ENCODE data around the gene TPD52L1.
A peak's percentile ranks its signal among the peaks of the same experiment; 100 is the strongest.

The TPD52L1 gene

DNA sequence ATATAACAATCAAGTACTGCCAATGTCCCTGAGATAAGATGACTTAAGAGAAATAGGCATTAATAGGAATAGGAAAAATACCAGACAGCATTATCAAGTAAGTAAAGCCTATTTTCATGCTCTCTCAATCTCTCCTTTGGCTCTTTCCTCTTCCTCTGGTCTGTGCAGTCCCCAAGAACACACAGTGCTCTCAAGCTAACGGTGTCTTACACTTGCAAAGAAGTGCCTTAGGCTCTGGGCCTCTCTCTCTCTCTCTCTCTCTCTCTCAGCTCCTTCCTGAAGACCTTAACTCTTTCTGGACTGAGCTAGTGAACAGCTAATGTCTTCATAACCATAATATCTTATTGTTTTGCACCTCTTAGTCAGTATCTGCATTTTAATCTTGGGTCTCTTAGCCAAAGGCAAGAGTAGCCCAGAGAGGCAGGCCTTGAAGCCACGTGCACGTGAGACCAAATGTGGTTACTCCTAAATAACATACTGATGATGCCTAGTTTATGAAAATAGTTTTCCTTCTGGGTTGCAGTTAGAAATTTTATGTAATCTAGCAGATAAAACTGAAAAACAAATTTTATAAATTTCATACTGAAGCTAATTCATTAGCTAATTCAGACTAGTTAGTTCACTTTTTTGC, 70.8 kb downstream of the TPD52L1 start:
- TF ChIP-seq JUND (IDR thresholded peaks at IDR 0.05; ENCODE audit: low read depth), result no peak
- DNase-seq (ENCODE audit: low read depth in 1 of 2, low spot score in 1 of 2), result no peak
- in situ Hi-C loops (cut with HindIII; ENCODE audit: low pct_unique_long_range_greater_than_20kb, low sequenced_read_pairs), result no loop called here

DNA sequence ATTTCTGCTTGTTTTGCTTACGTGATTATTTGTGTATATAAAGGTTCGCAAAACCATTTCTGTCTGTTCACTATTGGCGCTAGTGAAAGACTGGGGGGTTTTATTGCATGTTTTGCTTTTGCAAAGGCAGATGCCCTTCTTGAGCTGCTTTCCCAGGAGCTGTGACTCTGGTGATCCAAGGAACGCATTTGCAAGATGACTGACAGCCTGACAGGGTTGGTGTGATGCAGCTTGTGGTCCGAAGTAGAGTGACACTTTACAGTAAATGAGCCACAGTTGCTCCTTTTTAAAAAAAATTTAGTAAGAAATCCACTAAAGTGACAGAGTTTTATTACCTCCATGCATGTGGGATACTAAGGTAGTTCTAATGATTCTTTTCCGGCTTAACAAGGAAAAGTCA, 73.7 kb downstream of the TPD52L1 start:
- in situ Hi-C loops (cut with HindIII; ENCODE audit: low pct_unique_long_range_greater_than_20kb, low sequenced_read_pairs), result no loop called here
- TF ChIP-seq JUND (IDR thresholded peaks at IDR 0.05; ENCODE audit: low read depth), result no peak
- DNase-seq (ENCODE audit: low read depth in 1 of 2, low spot score in 1 of 2), result no peak

DNA sequence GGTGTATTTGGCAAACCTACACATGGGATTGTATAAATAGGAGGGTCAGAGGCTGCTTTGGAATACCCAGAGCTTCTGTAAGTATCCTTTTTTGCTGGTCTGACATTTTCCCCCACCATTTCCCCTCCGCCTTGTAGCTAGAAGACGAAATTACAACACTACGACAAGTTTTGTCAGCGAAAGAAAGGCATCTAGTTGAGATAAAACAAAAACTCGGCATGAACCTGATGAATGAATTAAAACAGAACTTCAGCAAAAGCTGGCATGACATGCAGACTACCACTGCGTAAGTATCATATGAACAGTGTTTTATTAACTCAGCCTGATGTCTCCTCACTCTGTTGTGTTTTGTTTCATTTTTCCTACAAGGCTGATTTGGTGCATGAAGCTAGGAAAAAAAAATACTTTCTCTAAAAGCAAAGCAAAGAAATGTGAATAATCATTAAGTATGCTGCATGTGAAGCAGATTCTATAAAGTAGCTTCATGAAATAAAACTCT, 75.5 kb downstream of the TPD52L1 start:
- DNase-seq (ENCODE audit: low read depth in 1 of 2, low spot score in 1 of 2), result no peak
- in situ Hi-C loops (cut with HindIII; ENCODE audit: low pct_unique_long_range_greater_than_20kb, low sequenced_read_pairs), result no loop called here
- TF ChIP-seq JUND (IDR thresholded peaks at IDR 0.05; ENCODE audit: low read depth), result no peak

DNA sequence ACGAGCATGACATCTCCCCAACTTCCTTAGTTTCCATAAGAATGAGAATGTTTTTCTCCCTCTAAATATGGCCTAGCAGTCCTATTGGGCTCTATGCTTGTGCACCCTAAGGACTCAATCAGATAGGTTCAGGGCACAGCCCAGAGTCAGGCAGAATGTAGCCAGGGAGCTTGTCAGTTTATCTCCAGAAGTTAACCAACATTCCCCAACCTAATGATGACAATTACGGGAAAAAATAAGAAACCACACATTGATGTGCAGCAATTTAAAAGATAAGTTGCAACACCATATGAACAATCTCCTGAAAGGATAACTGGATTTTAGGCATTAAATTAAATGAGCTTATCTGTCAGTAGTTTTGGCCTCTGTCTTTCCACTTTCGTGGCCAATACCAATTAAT, 77.1 kb downstream of the TPD52L1 start:
- in situ Hi-C loops (cut with HindIII; ENCODE audit: low pct_unique_long_range_greater_than_20kb, low sequenced_read_pairs), result no loop called here
- no peak for DNase-seq (ENCODE audit: low read depth in 1 of 2, low spot score in 1 of 2)
- no peak for TF ChIP-seq JUND (IDR thresholded peaks at IDR 0.05; ENCODE audit: low read depth)

DNA sequence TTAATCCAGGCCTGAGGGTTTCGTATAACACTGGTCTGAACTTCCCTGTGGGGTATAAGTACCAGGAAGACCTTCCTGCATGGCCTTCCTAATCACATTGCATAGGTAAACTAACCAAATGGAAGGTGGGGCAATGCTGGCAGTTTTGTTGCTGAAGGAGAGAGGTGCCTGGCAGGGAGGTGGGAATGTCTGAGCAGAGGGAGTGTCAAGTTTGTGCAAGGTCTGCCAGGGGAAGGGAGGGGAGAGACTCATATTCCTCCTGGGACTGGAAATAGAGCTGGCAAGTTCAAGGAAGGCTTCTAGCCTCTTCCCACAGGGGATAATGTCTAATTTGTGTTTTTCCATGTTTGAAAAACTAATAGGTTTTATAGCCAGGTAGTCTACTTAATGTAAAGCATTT, 77.6 kb downstream of the TPD52L1 start:
- in situ Hi-C loops (cut with HindIII; ENCODE audit: low pct_unique_long_range_greater_than_20kb, low sequenced_read_pairs), result no loop called here
- DNase-seq (ENCODE audit: low read depth in 1 of 2, low spot score in 1 of 2), result no peak
- TF ChIP-seq JUND (IDR thresholded peaks at IDR 0.05; ENCODE audit: low read depth), result no peak

DNA sequence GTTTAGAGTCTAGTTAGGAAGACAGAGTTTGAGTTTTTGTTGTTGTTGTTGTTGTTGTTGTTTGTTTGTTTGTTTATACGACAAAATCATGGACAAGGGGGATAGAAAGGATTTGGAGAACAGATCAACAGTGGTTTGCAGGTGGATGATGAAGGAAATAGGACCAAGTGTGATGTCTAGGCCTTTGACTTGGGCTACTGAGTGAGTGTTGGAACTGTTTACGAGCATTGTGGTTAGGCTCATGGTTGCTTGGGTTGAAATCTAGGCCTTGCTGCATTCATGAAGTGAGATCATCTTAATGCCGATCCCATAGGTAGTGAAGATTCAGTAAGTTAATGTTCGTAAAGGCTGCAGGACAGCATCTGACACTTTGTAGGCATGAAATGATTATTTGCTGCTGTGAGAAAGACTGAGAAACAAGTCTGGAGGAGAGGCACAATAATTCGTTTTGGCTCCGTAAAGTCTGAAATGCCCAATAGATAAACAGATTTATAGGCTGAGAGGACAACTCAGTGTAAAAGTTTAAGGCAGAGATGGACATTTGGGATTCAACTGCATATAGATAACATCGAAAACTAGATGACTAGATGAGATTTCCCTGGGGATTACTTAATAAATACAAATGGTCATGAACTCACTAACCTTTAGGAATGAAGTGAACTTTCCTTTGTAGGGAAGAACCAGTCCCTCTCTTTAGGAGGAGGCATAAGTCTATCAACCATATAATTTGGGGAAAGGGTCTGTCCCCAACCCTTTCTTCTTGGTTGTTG, 78.2 kb downstream of the TPD52L1 start:
- TF ChIP-seq JUND (IDR thresholded peaks at IDR 0.05; ENCODE audit: low read depth), result no peak
- DNase-seq (ENCODE audit: low read depth in 1 of 2, low spot score in 1 of 2), result no peak
- in situ Hi-C loops (cut with HindIII; ENCODE audit: low pct_unique_long_range_greater_than_20kb, low sequenced_read_pairs), result no loop called here

DNA sequence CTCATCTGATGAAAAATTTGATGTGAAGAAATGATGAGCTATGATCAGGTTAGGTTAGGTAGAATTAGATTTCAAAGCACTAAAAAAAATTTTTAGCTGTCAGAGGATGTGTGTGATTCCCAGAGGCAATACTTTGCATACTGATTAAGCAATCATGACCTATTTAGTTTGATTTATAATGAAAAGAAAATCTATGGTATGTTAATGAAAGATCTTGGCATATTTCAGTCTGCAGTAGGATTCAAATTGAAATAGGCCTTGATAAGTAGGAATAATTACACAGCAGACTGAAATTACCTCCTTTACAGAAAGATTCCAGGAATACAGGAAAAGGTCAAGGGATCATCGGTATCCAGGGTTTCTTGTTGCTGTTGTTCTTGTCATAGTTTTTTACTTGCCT, 78.9 kb downstream of the TPD52L1 start:
- no peak for DNase-seq (ENCODE audit: low read depth in 1 of 2, low spot score in 1 of 2)
- in situ Hi-C loops (cut with HindIII; ENCODE audit: low pct_unique_long_range_greater_than_20kb, low sequenced_read_pairs), result no loop called here
- TF ChIP-seq JUND (IDR thresholded peaks at IDR 0.05; ENCODE audit: low read depth), result no peak

DNA sequence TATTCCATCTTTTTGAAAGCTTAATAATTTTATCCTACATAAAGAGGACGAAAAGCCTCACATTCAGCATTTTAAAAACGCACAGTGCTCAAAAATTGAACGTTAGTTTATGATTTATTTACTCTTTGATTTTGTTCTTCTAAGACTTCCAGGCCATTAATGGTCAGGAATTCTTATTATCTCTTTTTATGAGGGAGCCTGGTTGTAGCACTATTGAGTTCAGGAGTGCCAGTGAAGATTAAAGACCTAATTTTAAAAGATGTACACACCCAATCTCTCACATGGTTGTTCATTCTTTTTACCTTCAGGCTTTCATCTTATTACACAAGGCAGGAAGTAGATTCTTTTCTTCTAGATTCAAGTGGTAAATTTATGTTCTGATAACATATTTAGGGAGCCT, 79.6 kb downstream of the TPD52L1 start:
- DNase-seq (ENCODE audit: low read depth in 1 of 2, low spot score in 1 of 2), result no peak
- in situ Hi-C loops (cut with HindIII; ENCODE audit: low pct_unique_long_range_greater_than_20kb, low sequenced_read_pairs), result no loop called here
- TF ChIP-seq JUND (IDR thresholded peaks at IDR 0.05; ENCODE audit: low read depth), result no peak

DNA sequence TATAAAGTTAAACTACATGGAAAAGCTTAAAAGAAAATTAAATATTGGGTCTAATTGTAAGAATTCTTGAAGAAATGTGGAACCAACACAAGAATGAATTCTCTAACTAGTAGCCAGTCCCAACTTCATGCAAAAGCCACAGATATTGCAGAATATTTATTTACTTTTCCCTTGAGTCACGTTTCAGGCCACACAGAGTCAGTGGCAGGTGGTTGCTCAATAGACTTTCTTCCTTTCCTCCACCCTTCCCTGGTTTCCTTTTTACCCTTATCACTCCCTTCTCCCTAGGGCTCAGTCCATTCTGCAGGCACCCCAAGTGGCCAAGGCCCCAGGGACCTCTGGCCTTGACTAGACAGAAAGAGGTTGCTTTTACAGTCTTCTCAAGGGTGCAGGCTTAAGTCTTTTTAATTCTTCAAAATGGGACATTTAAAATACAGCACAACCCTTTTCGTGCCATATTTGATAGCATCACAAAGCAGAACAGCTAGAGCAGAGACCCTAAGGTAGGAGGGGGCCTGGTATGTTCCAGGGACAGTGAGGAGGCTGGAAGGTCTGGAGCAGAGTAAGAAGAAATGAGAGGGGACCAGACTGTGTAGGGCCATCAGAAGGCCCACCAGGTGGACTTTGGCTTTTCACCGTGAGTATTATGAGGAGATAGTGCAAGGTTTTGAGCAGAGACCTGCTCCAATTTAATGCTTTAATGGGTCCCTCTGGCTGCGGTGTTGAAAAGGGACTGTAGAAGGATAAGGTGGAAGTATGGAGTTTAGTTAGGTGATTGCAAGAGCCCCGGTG, 83.2 kb downstream of the TPD52L1 start:
- in situ Hi-C loops (cut with HindIII; ENCODE audit: low pct_unique_long_range_greater_than_20kb, low sequenced_read_pairs), result no loop called here
- no peak for DNase-seq (ENCODE audit: low read depth in 1 of 2, low spot score in 1 of 2)
- TF ChIP-seq JUND (IDR thresholded peaks at IDR 0.05; ENCODE audit: low read depth), result no peak

DNA sequence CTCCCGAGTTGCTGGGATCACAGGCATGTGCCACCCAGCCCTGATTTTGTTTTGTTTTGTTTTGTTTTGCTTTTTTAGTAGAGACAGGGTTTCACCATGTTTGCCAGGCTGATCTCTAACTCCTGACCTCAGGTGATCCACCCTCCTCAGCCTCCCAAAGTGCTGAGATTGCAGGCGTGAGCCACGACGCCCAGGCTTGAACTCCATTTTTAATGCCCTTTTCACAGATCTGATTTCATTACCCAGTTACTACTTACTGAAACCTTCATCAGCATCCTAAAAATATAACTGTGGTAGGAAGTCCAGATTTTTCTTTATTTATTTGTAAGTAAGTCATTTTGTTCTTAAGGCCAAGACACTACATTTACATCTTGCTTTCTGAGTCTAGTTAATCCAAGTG, 84.2 kb downstream of the TPD52L1 start:
- in situ Hi-C loops (cut with HindIII; ENCODE audit: low pct_unique_long_range_greater_than_20kb, low sequenced_read_pairs), result no loop called here
- no peak for TF ChIP-seq JUND (IDR thresholded peaks at IDR 0.05; ENCODE audit: low read depth)
- DNase-seq (ENCODE audit: low read depth in 1 of 2, low spot score in 1 of 2), result no peak

DNA sequence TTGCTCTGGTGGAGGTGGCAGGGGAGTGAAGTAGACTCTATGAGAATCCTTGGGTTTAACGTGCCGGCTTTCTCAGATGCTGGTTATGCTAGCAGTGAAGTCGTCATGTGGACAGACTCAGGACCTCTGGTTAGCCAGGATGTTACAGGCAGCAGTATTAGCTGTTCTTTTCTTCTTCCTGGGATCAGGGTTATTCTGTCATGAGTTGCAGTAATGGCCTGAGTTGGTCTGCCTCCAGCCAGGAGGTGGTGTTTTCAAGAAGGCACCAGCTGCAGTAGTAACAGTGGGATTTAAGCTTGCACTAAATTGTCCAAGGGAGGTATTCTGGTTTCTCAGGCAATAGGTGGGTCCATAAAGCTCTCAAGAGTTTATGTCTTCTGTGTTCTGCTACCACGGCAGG, 91.5 kb downstream of the TPD52L1 start:
- in situ Hi-C loops (cut with HindIII; ENCODE audit: low pct_unique_long_range_greater_than_20kb, low sequenced_read_pairs), result no loop called here
- no peak for TF ChIP-seq JUND (IDR thresholded peaks at IDR 0.05; ENCODE audit: low read depth)
- no peak for DNase-seq (ENCODE audit: low read depth in 1 of 2, low spot score in 1 of 2)

DNA sequence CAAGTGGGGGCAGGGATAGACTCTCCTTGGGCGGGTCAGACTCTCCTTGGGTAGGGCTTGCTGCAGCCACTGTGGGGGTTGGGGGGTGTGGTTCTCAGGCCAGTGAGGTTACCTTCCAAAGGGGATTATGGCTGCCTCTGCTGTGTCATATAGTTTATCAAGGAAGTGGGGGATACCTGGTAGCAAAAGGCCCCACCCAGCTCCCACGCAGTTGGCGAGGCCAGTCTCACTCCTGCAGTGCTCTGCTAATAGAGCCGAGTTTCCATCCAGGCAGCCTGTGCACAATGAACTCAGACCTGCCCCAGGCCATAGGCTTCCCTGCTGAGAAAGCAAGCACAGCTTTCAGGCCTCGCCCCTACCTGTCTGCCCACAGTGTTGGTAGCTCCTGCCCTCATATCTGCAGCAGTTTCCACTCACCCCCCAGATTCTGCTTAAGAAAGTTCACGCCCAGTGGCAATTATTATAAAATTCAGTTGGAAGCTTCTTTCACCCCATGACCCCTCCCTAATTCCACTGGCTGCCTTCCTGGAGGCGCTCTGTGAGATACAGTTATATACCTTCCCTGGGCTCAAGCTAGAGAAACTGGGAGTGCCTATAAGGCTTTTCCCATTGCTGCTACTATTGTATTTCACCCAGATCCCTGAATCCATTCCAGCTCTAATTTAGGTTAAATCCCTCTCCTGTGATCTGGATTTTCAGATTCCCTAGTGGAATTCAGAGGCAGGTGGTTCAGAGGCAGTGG, 92.1 kb downstream of the TPD52L1 start:
- in situ Hi-C loops (cut with HindIII; ENCODE audit: low pct_unique_long_range_greater_than_20kb, low sequenced_read_pairs), result no loop called here
- DNase-seq (ENCODE audit: low read depth in 1 of 2, low spot score in 1 of 2), result peak in 1 of 2 experiments; percentile 66
- TF ChIP-seq JUND (IDR thresholded peaks at IDR 0.05; ENCODE audit: low read depth), result no peak

Measured in T47D (cell line).